ENCODE results near the gene CTRB1. TPM values are rescaled to one million over a fixed set of nuclear protein-coding genes. Genes with fewer than 3 reads are reported as not detected.
"Not testable (repeated sequence)": the region's sequence is repeated elsewhere in the genome, so short reads cannot be mapped to it uniquely, and the experiment has no call there.

The CTRB1 gene
- total RNA-seq, 6 donors from 2014 or later, result 5.1 to 11.3 TPM; not detected in 4

DNA sequence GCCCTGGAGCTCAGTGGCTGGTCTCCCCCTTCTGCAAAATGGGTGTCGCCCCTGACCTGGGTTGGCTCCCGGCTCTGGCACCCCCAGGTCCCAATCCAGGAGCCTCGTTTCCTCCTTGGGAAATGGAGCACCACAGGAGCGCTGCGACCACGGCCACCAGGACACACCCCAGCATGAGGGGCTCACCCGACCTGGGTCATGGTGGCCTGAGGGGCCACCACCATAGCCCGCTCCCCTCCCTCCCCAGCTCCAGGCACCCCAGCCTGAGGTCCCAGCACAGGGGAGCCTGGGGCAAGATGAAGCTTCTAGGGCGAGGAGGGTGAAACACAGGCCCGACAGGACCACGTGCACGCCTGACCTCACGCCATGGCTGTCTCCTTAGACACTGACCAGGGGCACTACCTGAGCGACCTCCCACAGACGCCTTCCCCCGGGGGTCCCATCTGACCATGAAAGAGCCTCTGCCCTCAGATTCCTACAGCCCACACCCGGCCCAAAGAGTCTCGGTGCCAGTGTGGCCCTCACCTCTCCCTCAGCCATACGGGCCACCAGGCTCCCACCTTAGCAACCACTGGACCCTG, 20.8 kb downstream of the CTRB1 start:
- no peak for DNase-seq

GRCh38 chr16:75240633-75241032, 21.8 kb downstream of the CTRB1 start:
- not testable (repeated sequence) for H3K9me3 ChIP-seq; H3K4me3 ChIP-seq; DNase-seq; H3K27me3 ChIP-seq; ATAC-seq (ENCODE audit: low FRiP score in 2 of 2)
- peaks cover 0 to 49% (median 30%) of the 10 kb centered on the region in 4 donors for H3K36me3 ChIP-seq
- H3K4me1 ChIP-seq, result peaks cover 46 to 49% (median 47%) of the 10 kb centered on the region in 4 donors
- 85 to 86% methylated on average over 4 to 7 of the region's 7 CpGs for WGBS, 2 donors
- peak overlapping the region in 1 of 4 donors; percentile 80 for H3K27ac ChIP-seq

More for the DNA sequence above, 20.8 kb downstream of the CTRB1 start:
- H3K27ac ChIP-seq, result peak overlapping the region; percentile 66 to 80 (median 75)
- H3K27me3 ChIP-seq, result no peaks in the 10 kb centered on the region
- H3K9me3 ChIP-seq, result no peaks in the 10 kb centered on the region
- peaks cover 0 to 59% (median 38%) of the 10 kb centered on the region in 4 donors for H3K36me3 ChIP-seq
- no peak overlapping the region for H3K4me3 ChIP-seq
- H3K4me1 ChIP-seq, result peaks cover 36 to 40% (median 37%) of the 10 kb centered on the region in 4 donors
- TF ChIP-seq EP300 (IDR thresholded peaks at IDR 0.05) (no peak), POLR2AphosphoS5 (IDR thresholded peaks at IDR 0.05) (no peak), POLR2A (IDR thresholded peaks at IDR 0.05) (no peak)
- TF ChIP-seq, protein P1, sequence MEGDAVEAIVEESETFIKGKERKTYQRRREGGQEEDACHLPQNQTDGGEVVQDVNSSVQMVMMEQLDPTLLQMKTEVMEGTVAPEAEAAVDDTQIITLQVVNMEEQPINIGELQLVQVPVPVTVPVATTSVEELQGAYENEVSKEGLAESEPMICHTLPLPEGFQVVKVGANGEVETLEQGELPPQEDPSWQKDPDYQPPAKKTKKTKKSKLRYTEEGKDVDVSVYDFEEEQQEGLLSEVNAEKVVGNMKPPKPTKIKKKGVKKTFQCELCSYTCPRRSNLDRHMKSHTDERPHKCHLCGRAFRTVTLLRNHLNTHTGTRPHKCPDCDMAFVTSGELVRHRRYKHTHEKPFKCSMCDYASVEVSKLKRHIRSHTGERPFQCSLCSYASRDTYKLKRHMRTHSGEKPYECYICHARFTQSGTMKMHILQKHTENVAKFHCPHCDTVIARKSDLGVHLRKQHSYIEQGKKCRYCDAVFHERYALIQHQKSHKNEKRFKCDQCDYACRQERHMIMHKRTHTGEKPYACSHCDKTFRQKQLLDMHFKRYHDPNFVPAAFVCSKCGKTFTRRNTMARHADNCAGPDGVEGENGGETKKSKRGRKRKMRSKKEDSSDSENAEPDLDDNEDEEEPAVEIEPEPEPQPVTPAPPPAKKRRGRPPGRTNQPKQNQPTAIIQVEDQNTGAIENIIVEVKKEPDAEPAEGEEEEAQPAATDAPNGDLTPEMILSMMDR (IDR thresholded peaks at IDR 0.05), result no peak
- no peak for ATAC-seq (ENCODE audit: low FRiP score in 2 of 2)
- 93% methylated on average over 9 to 16 of the region's 19 CpGs for WGBS, 2 donors

GRCh38 chr16:75241412-75241811, 22.6 kb downstream of the CTRB1 start:
- Histone ChIP-seq H3K27ac (peak overlapping the region in 1 of 4 donors; percentile 31), H3K36me3 (peaks cover 0 to 44% (median 27%) of the 10 kb centered on the region in 4 donors), H3K4me1 (peaks cover 53 to 57% (median 55%) of the 10 kb centered on the region in 4 donors), H3K27me3 (no peaks in the 10 kb centered on the region), H3K4me3 (no peak overlapping the region), H3K9me3 (no peaks in the 10 kb centered on the region)
- WGBS, 2 donors, result 100% methylated on average over 3 of the region's 8 CpGs; no CpG with 5 or more reads in 1 of the 2 donors
- DNase-seq (no peak), ATAC-seq (ENCODE audit: low FRiP score in 2 of 2) (no peak)
- no peak for TF ChIP-seq POLR2AphosphoS5 (IDR thresholded peaks at IDR 0.05)
- no peak for TF ChIP-seq EP300 (IDR thresholded peaks at IDR 0.05)
- TF ChIP-seq, protein P1 (IDR thresholded peaks at IDR 0.05), result no peak
- TF ChIP-seq POLR2A (IDR thresholded peaks at IDR 0.05), result no peak

DNA sequence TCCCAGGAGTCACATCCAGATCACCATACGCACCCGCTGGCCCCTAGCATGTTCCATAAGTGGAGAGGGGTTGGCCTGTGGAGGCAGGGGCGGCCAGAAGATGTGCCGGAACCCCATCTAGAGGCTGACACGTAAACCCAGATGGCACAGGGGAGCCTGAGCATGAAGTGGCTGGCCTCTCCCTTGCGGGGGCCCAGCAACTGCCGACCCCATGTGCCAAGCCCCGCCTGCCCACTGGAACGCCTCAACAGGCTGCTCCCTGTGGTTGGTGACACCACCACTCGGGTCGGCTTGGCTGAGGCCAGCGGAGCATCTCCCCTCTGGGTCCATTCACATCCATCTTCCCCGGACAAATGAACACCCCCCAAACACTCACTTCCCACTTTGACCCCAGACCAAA, 23.2 kb downstream of the CTRB1 start:
- 88 to 94% methylated on average over 1 to 12 of the region's 13 CpGs for WGBS, 2 donors
- peaks cover 0 to 39% (median 24%) of the 10 kb centered on the region in 4 donors for H3K36me3 ChIP-seq
- peak overlapping the region in 2 of 4 donors; percentile 30 to 31 for H3K27ac ChIP-seq
- TF ChIP-seq, protein P1 (IDR thresholded peaks at IDR 0.05), result no peak
- no peak for TF ChIP-seq POLR2A (IDR thresholded peaks at IDR 0.05)
- no peak for TF ChIP-seq POLR2AphosphoS5 (IDR thresholded peaks at IDR 0.05)
- TF ChIP-seq EP300 (IDR thresholded peaks at IDR 0.05), result no peak
- peaks cover 59 to 63% (median 61%) of the 10 kb centered on the region in 4 donors for H3K4me1 ChIP-seq
- H3K27me3 ChIP-seq, result no peaks in the 10 kb centered on the region
- ATAC-seq (ENCODE audit: low FRiP score in 2 of 2) (no peak), DNase-seq (no peak)
- no peaks in the 10 kb centered on the region for H3K9me3 ChIP-seq
- H3K4me3 ChIP-seq, result no peak overlapping the region

- 95 to 97% methylated on average over 11 to 12 of the region's 27 CpGs for WGBS, 2 donors
- H3K4me1 ChIP-seq, result peaks cover 65 to 69% (median 67%) of the 10 kb centered on the region in 4 donors
- not testable (repeated sequence) for H3K9me3 ChIP-seq; ATAC-seq (ENCODE audit: low FRiP score in 2 of 2); DNase-seq; H3K27me3 ChIP-seq; H3K4me3 ChIP-seq
- H3K27ac ChIP-seq, result peak overlapping the region in 3 of 4 donors; percentile 30 to 94 (median 31)
- H3K36me3 ChIP-seq, result peaks cover 0 to 33% (median 22%) of the 10 kb centered on the region in 4 donors
Observed at GRCh38 chr16:75242436-75243078, 23.8 kb downstream of the CTRB1 start.

Measured in upper lobe of left lung (tissue), 6 donors.